ENCODE data around the gene E2F4. TPM values are rescaled to one million over a fixed set of nuclear protein-coding genes. Genes with fewer than 3 reads are reported as not detected.

Gene E2F4
- total RNA-seq, 1 donor from 2014 or later: 35.3 TPM

- Histone ChIP-seq H3K27ac (peak overlapping the region; percentile 53), H3K9me3 (ENCODE audit: low read depth) (no peaks in the 10 kb centered on the region), H3K36me3 (no peaks in the 10 kb centered on the region), H3K27me3 (no peaks in the 10 kb centered on the region), H3K4me2 (peak overlapping the region; percentile 50), H3K9ac (no peak overlapping the region), H3F3A (ENCODE audit: low read depth) (peaks cover 12% of the 10 kb centered on the region), H3K79me2 (ENCODE audit: low read depth) (no peaks in the 10 kb centered on the region), H2AFZ (replicated peaks) (no peak overlapping the region), H4K20me1 (ENCODE audit: low read depth) (peaks cover 7% of the 10 kb centered on the region), H3K4me1 (peaks cover 14% of the 10 kb centered on the region), H3K4me3 (no peak overlapping the region)
- no peak for TF ChIP-seq CTCF (IDR thresholded peaks at IDR 0.05)
- no peak for TF ChIP-seq EZH2 (IDR thresholded peaks at IDR 0.05)
- no peak for TF ChIP-seq EZH2phosphoT487 (IDR thresholded peaks at IDR 0.05)
- H3K4me3 Mint-ChIP-seq: no peak overlapping the region
- H3K4me1 Mint-ChIP-seq: peaks cover 7% of the 10 kb centered on the region
- H3K9me3 Mint-ChIP-seq: no peaks in the 10 kb centered on the region
- H3K27me3 Mint-ChIP-seq (ENCODE audit: insufficient read depth, low read depth): peaks cover 7% of the 10 kb centered on the region
- peak; percentile 33 for DNase-seq (ENCODE audit: low spot score)
- peaks cover 6% of the 10 kb centered on the region for H3K36me3 Mint-ChIP-seq
- peak overlapping the region; percentile 63 for H3K27ac Mint-ChIP-seq
These were observed 14.9 kb downstream of the E2F4 start for GRCh38 chr16:67206838-67207248.

GRCh38 chr16:67207249-67208091 lies 15.5 kb downstream of the E2F4 start:
- Histone ChIP-seq H3F3A (ENCODE audit: low read depth) (peaks cover 12% of the 10 kb centered on the region), H3K36me3 (no peaks in the 10 kb centered on the region), H4K20me1 (ENCODE audit: low read depth) (peaks cover 7% of the 10 kb centered on the region), H3K4me2 (peak overlapping the region; percentile 50), H3K4me1 (peaks cover 14% of the 10 kb centered on the region), H2AFZ (replicated peaks) (no peak overlapping the region), H3K27ac (no peak overlapping the region), H3K4me3 (no peak overlapping the region), H3K9me3 (ENCODE audit: low read depth) (no peaks in the 10 kb centered on the region), H3K9ac (no peak overlapping the region), H3K79me2 (ENCODE audit: low read depth) (no peaks in the 10 kb centered on the region), H3K27me3 (no peaks in the 10 kb centered on the region)
- Mint-ChIP-seq H3K4me1 (peaks cover 7% of the 10 kb centered on the region), H3K4me3 (no peak overlapping the region), H3K27me3 (ENCODE audit: insufficient read depth, low read depth) (peaks cover 5% of the 10 kb centered on the region), H3K36me3 (peaks cover 6% of the 10 kb centered on the region), H3K27ac (no peak overlapping the region), H3K9me3 (no peaks in the 10 kb centered on the region)
- peak; percentile 22 for DNase-seq (ENCODE audit: low spot score)
- TF ChIP-seq EZH2 (IDR thresholded peaks at IDR 0.05) (no peak), EZH2phosphoT487 (IDR thresholded peaks at IDR 0.05) (no peak), CTCF (IDR thresholded peaks at IDR 0.05) (no peak)

- no peak for DNase-seq (ENCODE audit: low spot score)
- Mint-ChIP-seq H3K9me3 (no peaks in the 10 kb centered on the region), H3K27me3 (ENCODE audit: insufficient read depth, low read depth) (peaks cover 3% of the 10 kb centered on the region), H3K4me1 (peaks cover 7% of the 10 kb centered on the region), H3K27ac (no peak overlapping the region), H3K36me3 (peaks cover 6% of the 10 kb centered on the region), H3K4me3 (no peak overlapping the region)
- Histone ChIP-seq H3K4me1 (peaks cover 14% of the 10 kb centered on the region), H4K20me1 (ENCODE audit: low read depth) (peaks cover 7% of the 10 kb centered on the region), H3K27me3 (no peaks in the 10 kb centered on the region), H3K9ac (no peak overlapping the region), H3K36me3 (no peaks in the 10 kb centered on the region), H3K4me3 (no peak overlapping the region), H3F3A (ENCODE audit: low read depth) (peaks cover 12% of the 10 kb centered on the region), H3K27ac (no peak overlapping the region), H3K4me2 (no peak overlapping the region), H3K9me3 (ENCODE audit: low read depth) (no peaks in the 10 kb centered on the region), H3K79me2 (ENCODE audit: low read depth) (no peaks in the 10 kb centered on the region), H2AFZ (replicated peaks) (no peak overlapping the region)
- no peak for TF ChIP-seq CTCF (IDR thresholded peaks at IDR 0.05)
- TF ChIP-seq EZH2 (IDR thresholded peaks at IDR 0.05): no peak
- no peak for TF ChIP-seq EZH2phosphoT487 (IDR thresholded peaks at IDR 0.05)
These were observed 16.4 kb downstream of the E2F4 start for GRCh38 chr16:67208154-67208896.

Data from neural progenitor cell (in vitro differentiated cells).